SK-N-SH (cell line): ENCODE results near the gene NUP54. TPM values are rescaled to one million over a fixed set of nuclear protein-coding genes. Genes with fewer than 3 reads are reported as not detected.

Experiments
- CTCF ChIA-PET: fragments of 300-600, 350-600 bp; formaldehyde crosslinking; extraction: SDS; loops from one replicate; lab custom pipeline; 2021; lab: Yijun Ruan, JAX
- POLR2A ChIA-PET: fragments of 350-600 bp; sonication (Branson Sonifier 250); formaldehyde crosslinking; extraction: SDS; loops from one replicate; lab custom pipeline; 2020; ENCODE audit warnings: antibody characterized with exemption, inconsistent platforms; lab: Yijun Ruan, JAX
- DNase-seq: peaks from one replicate; pipeline ENCODE4 v3.0.0; 2012
- H2AFZ ChIP-seq: fragments of 200-600 bp; sonication (generic); 2 replicates; pipeline ENCODE4 v1.8.1; 2016; ENCODE audit warnings: antibody characterized with exemption, mild to moderate bottlenecking, low read depth
- H3F3A ChIP-seq: fragments of 200-600 bp; sonication (generic); replicated peaks from 2 replicates; pipeline ENCODE3; 2016; ENCODE audit warnings: antibody characterized with exemption, mild to moderate bottlenecking; ENCODE audit not compliant: insufficient read depth
- H3K27ac ChIP-seq, 2 experiments: fragments of 200-500 bp in 1 of 2; fragments of 200-600 bp in 1 of 2; sonication (Bioruptor generic) in 1 of 2; sonication (generic), shearing (Covaris generic) in 1 of 2; 2 replicates each; pipeline versions ENCODE4 v1.5.1 to v1.6.1; 2014 to 2016; ENCODE audit warnings: low read depth in 2 of 2, inconsistent platforms in 1 of 2, low read length in 1 of 2, mild to moderate bottlenecking in 1 of 2, mixed read lengths in 1 of 2
- H3K27me3 ChIP-seq: fragments of 200-600 bp; sonication (generic), shearing (Covaris generic); 2 replicates; pipeline ENCODE4 v1.6.1; 2016; ENCODE audit warnings: mixed run types; ENCODE audit not compliant: insufficient read depth
- H3K36me3 ChIP-seq, 2 experiments: fragments of 200-500 bp in 1 of 2; fragments of 200-600 bp in 1 of 2; sonication (Bioruptor generic) in 1 of 2; sonication (generic) in 1 of 2; replicated peaks in 1 of 2; 2 replicates each; pipeline versions ENCODE3 to v1.5.1; 2014 to 2016; ENCODE audit warnings: low read length in 1 of 2, mild to moderate bottlenecking in 1 of 2; ENCODE audit not compliant: insufficient read depth in 2 of 2, control insufficient read depth in 1 of 2
- H3K4me1 ChIP-seq, 2 experiments: fragments of 200-500 bp in 1 of 2; fragments of 200-600 bp in 1 of 2; sonication (Bioruptor generic) in 1 of 2; sonication (generic), shearing (Covaris generic) in 1 of 2; 2 replicates each; pipeline versions ENCODE4 v1.5.1 to v1.6.1; 2014 to 2016; ENCODE audit warnings: low read depth in 1 of 2, low read length in 1 of 2, mixed run types in 1 of 2; ENCODE audit not compliant: insufficient read depth in 2 of 2, control insufficient read depth in 1 of 2
- H3K4me2 ChIP-seq: fragments of 200-600 bp; sonication (generic), shearing (Covaris generic); 2 replicates; pipeline ENCODE4 v1.6.1; 2017; ENCODE audit warnings: mixed run types
- H3K4me3 ChIP-seq, 2 experiments: fragments of 200-500 bp in 1 of 2; fragments of 200-600 bp in 1 of 2; sonication (Bioruptor generic) in 1 of 2; sonication (generic), shearing (Covaris generic) in 1 of 2; 2 replicates each; pipeline versions ENCODE4 v1.5.1 to v1.8.1; 2014 to 2016; ENCODE audit warnings: low read depth in 2 of 2, inconsistent platforms in 1 of 2, low read length in 1 of 2, mild to moderate bottlenecking in 1 of 2, mixed read lengths in 1 of 2, moderate library complexity in 1 of 2
- H3K79me2 ChIP-seq: fragments of 200-600 bp; sonication (generic); 2 replicates; pipeline ENCODE4 v1.8.1; 2017; ENCODE audit warnings: mild to moderate bottlenecking; ENCODE audit not compliant: insufficient read depth
- H3K9ac ChIP-seq: fragments of 200-600 bp; sonication (generic); 2 replicates; pipeline ENCODE4 v1.6.1; 2017; ENCODE audit warnings: mixed run types
- H3K9me2 ChIP-seq: fragments of 200-600 bp; sonication (generic); 2 replicates; pipeline ENCODE4 v1.6.1; 2017; ENCODE audit warnings: mixed run types
- H3K9me3 ChIP-seq: fragments of 200-600 bp; sonication (generic); 2 replicates; pipeline ENCODE4 v1.6.1; 2017; ENCODE audit warnings: mixed run types, mild to moderate bottlenecking, moderate library complexity
- H4K20me1 ChIP-seq: fragments of 200-600 bp; sonication (generic); 2 replicates; pipeline ENCODE4 v1.6.1; 2017; ENCODE audit warnings: mild to moderate bottlenecking, mixed run types; ENCODE audit not compliant: insufficient read depth
- ELF1 ChIP-seq: IDR thresholded peaks from 2 replicates; pipeline ENCODE4 v1.4.0; 2012
- EZH2phosphoT487 ChIP-seq: fragments of 200-600 bp; sonication (generic); IDR thresholded peaks from 2 replicates; pipeline ENCODE4 v1.6.1; 2017; ENCODE audit warnings: low read depth, mixed run types, mild to moderate bottlenecking, antibody characterized with exemption, moderate library complexity, borderline replicate concordance
- FOXJ3 ChIP-seq: sonication (generic); formaldehyde crosslinking; IDR thresholded peaks from 2 replicates; pipeline ENCODE4 v1.5.1; 2020; ENCODE audit warnings: mild to moderate bottlenecking, missing genetic modification reagents
- GATA2 ChIP-seq: sonication (generic); formaldehyde crosslinking; IDR thresholded peaks from 2 replicates; pipeline ENCODE4 v1.5.0; 2020; ENCODE audit warnings: mild to moderate bottlenecking, missing genetic modification reagents
- MEF2A ChIP-seq: IDR thresholded peaks from 2 replicates; pipeline ENCODE4 v1.4.0; 2012; ENCODE audit warnings: low read depth, borderline replicate concordance
- POLR2AphosphoS5 ChIP-seq: IDR thresholded peaks from 2 replicates; pipeline ENCODE4 v1.6.1; 2012; ENCODE audit warnings: low read depth, low read length
- RFX5 ChIP-seq: IDR thresholded peaks from 2 replicates; pipeline ENCODE4 v1.6.1; 2012; ENCODE audit warnings: mild to moderate bottlenecking, improper control_type of control experiment, low read length
- SIN3A ChIP-seq: IDR thresholded peaks from 2 replicates; pipeline ENCODE4 v1.6.1; 2012; ENCODE audit warnings: low read depth, mild to moderate bottlenecking, low read length, moderate library complexity, borderline replicate concordance
- TEAD4 ChIP-seq: IDR thresholded peaks from 2 replicates; pipeline ENCODE4 v1.4.0; 2012; ENCODE audit warnings: mild to moderate bottlenecking, borderline replicate concordance; ENCODE audit not compliant: insufficient read depth
- YY1 ChIP-seq: IDR thresholded peaks from 2 replicates; pipeline ENCODE4 v1.4.0; 2012; ENCODE audit warnings: low read depth, mild to moderate bottlenecking
- WGBS: methylation state at CpG from one replicate; pipeline ENCODE4 v1.1.6; 2017; ENCODE audit warnings: low lambda C conversion rate; 5-methylcytosine and 5-hydroxymethylcytosine counted together
- polyA plus RNA-seq, 3 experiments: library from polyadenylated mRNA; depleted of rRNA; stranded (reverse); fragments of >200 nt; gene quantifications; 2 replicates each; pipeline ENCODE4 v1.2.3, GENCODE V29; 2012
- TF ChIP-seq, protein P1 (sequence below): fragments of 150-350 bp; IDR thresholded peaks from 2 replicates; pipeline ENCODE4 v1.6.1; 2017; ENCODE audit warnings: antibody characterized with exemption, low read length, low read depth, borderline replicate concordance
- TF ChIP-seq, protein P2 (sequence below): IDR thresholded peaks from 2 replicates; pipeline ENCODE4 v1.6.1; 2012; ENCODE audit warnings: mild to moderate bottlenecking, low read depth, low read length, moderate library complexity
- TF ChIP-seq, protein P3 (sequence below): fragments of 150-350 bp; IDR thresholded peaks from 2 replicates; pipeline ENCODE4 v1.6.1; 2016; ENCODE audit warnings: mild to moderate bottlenecking, low read depth, low read length
- TF ChIP-seq, protein P4 (sequence below): IDR thresholded peaks from 2 replicates; pipeline ENCODE4; 2012

NUP54 gene
- polyA plus RNA-seq, 1 of the 3 experiments (the other 2 are of a cell fraction) = 19.4 TPM

DNA sequence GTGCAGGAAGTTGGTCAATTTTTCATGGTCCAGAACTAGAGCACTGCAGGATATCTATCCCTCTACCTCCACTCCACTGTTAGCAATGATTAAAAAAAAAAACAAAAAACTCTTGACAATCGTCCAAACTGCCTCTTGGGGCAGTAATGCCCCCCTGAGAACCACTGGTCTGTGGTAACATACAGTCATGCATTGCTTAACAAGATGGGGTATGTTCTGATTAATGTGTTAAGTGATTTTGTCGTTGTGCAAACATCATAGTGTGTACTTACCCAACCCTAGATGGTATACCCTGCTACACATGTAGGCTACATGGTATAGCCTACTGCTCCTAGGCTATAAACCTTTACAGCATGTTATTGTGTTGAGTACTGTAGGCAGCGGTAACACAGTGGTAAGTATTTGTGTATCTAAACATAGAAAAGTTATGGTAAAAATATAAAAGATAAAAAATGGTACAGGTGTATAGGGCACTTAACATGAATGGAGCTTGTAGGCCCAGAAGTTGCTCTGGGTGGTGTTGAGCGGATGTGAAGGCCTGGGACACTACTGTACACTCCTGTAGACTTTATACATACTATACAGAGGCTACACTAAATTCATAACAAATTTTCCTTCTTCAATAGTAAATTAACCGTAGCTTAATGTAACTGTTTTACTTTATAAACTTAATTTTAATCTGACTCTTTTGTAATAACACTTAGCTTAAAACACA lies 39.6 kb downstream of the NUP54 start:
- no peaks in the 10 kb centered on the region for H3K9me2 ChIP-seq
- DNase-seq = peak; percentile 10
- no peaks in the 10 kb centered on the region for H3K4me1 ChIP-seq
- H3K27me3 ChIP-seq = no peaks in the 10 kb centered on the region
- no peak overlapping the region for H3K4me3 ChIP-seq
- no peak overlapping the region for H3K9ac ChIP-seq
- TF ChIP-seq, protein P1, sequence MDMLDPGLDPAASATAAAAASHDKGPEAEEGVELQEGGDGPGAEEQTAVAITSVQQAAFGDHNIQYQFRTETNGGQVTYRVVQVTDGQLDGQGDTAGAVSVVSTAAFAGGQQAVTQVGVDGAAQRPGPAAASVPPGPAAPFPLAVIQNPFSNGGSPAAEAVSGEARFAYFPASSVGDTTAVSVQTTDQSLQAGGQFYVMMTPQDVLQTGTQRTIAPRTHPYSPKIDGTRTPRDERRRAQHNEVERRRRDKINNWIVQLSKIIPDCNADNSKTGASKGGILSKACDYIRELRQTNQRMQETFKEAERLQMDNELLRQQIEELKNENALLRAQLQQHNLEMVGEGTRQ = no peak
- TF ChIP-seq POLR2AphosphoS5 = no peak
- no peak for TF ChIP-seq YY1
- no peak for TF ChIP-seq FOXJ3 (CRISPR knock-in tag)
- TF ChIP-seq ELF1 = no peak
- TF ChIP-seq SIN3A = no peak
- TF ChIP-seq TEAD4 = no peak
- TF ChIP-seq, protein P2, sequence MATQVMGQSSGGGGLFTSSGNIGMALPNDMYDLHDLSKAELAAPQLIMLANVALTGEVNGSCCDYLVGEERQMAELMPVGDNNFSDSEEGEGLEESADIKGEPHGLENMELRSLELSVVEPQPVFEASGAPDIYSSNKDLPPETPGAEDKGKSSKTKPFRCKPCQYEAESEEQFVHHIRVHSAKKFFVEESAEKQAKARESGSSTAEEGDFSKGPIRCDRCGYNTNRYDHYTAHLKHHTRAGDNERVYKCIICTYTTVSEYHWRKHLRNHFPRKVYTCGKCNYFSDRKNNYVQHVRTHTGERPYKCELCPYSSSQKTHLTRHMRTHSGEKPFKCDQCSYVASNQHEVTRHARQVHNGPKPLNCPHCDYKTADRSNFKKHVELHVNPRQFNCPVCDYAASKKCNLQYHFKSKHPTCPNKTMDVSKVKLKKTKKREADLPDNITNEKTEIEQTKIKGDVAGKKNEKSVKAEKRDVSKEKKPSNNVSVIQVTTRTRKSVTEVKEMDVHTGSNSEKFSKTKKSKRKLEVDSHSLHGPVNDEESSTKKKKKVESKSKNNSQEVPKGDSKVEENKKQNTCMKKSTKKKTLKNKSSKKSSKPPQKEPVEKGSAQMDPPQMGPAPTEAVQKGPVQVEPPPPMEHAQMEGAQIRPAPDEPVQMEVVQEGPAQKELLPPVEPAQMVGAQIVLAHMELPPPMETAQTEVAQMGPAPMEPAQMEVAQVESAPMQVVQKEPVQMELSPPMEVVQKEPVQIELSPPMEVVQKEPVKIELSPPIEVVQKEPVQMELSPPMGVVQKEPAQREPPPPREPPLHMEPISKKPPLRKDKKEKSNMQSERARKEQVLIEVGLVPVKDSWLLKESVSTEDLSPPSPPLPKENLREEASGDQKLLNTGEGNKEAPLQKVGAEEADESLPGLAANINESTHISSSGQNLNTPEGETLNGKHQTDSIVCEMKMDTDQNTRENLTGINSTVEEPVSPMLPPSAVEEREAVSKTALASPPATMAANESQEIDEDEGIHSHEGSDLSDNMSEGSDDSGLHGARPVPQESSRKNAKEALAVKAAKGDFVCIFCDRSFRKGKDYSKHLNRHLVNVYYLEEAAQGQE = no peak
- H3K9me3 ChIP-seq = no peaks in the 10 kb centered on the region
- H3K27ac ChIP-seq = no peak overlapping the region
- no peaks in the 10 kb centered on the region for H3F3A ChIP-seq
- WGBS = 62% methylated on average over 5 of the region's 5 CpGs
- no peaks in the 10 kb centered on the region for H3K79me2 ChIP-seq
- peaks cover 8 to 12% of the 10 kb centered on the region in 2 experiments for H3K36me3 ChIP-seq
- POLR2A ChIA-PET = no interaction called here
- no peak overlapping the region for H2AFZ ChIP-seq
- CTCF ChIA-PET = interaction anchor here (1.5 kb wide), 1 partner anchor 113 kb away, joined by 4 read pairs; no protein-coding TSS in a partner anchor
- no peak overlapping the region for H3K4me2 ChIP-seq
- no peaks in the 10 kb centered on the region for H4K20me1 ChIP-seq

DNA sequence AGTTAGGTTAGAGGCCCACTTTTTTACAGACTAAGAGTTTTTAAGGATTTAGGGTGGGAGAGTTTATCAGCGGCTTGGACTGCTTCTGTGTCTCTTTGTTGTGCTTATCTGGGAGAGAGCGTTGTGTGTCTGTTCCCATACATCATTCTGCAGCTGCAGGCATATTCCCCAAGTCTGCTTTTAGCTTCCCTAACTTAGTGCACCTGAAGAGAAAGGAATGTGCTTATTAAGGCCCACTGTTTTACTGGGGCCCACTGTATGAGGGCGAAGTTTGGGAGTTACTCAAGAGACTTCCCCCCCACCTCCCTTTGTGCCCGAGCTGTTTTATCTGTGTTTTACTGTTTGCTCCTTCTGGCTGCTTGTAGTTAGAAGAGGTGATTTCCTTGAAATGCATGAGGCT lies 41.8 kb downstream of the NUP54 start:
- Histone ChIP-seq H3K27me3 (no peaks in the 10 kb centered on the region), H3K4me2 (no peak overlapping the region), H3K79me2 (no peaks in the 10 kb centered on the region), H3K9ac (no peak overlapping the region), H4K20me1 (no peaks in the 10 kb centered on the region), H3K4me3 (no peak overlapping the region), H3F3A (no peaks in the 10 kb centered on the region), H3K4me1 (no peaks in the 10 kb centered on the region), H3K27ac (no peak overlapping the region), H3K9me3 (no peaks in the 10 kb centered on the region), H2AFZ (no peak overlapping the region), H3K9me2 (no peaks in the 10 kb centered on the region), H3K36me3 (no peaks in the 10 kb centered on the region)
- no peak for DNase-seq
- no peak for TF ChIP-seq RFX5
- TF ChIP-seq EZH2phosphoT487 = no peak
- TF ChIP-seq, protein P2 = no peak
- TF ChIP-seq, protein P3, sequence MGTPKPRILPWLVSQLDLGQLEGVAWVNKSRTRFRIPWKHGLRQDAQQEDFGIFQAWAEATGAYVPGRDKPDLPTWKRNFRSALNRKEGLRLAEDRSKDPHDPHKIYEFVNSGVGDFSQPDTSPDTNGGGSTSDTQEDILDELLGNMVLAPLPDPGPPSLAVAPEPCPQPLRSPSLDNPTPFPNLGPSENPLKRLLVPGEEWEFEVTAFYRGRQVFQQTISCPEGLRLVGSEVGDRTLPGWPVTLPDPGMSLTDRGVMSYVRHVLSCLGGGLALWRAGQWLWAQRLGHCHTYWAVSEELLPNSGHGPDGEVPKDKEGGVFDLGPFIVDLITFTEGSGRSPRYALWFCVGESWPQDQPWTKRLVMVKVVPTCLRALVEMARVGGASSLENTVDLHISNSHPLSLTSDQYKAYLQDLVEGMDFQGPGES = no peak
- no peak for TF ChIP-seq MEF2A
- no peak for TF ChIP-seq GATA2 (CRISPR knock-in tag)
- TF ChIP-seq, protein P4, sequence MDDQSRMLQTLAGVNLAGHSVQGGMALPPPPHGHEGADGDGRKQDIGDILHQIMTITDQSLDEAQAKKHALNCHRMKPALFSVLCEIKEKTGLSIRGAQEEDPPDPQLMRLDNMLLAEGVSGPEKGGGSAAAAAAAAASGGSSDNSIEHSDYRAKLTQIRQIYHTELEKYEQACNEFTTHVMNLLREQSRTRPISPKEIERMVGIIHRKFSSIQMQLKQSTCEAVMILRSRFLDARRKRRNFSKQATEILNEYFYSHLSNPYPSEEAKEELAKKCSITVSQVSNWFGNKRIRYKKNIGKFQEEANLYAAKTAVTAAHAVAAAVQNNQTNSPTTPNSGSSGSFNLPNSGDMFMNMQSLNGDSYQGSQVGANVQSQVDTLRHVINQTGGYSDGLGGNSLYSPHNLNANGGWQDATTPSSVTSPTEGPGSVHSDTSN = no peak
- ChIA-PET POLR2A (no interaction called here), CTCF (interaction anchor here (0.7 to 1.7 kb wide), 3 partner anchors 14 to 433 kb away, joined by 3 to 7 read pairs (median 3); partner anchors contain the start of gene G3BP2)
- WGBS = 80% methylated on average over 4 of the region's 4 CpGs
